Measurements from ENCODE around the gene DRC1.

Gene DRC1

DNA sequence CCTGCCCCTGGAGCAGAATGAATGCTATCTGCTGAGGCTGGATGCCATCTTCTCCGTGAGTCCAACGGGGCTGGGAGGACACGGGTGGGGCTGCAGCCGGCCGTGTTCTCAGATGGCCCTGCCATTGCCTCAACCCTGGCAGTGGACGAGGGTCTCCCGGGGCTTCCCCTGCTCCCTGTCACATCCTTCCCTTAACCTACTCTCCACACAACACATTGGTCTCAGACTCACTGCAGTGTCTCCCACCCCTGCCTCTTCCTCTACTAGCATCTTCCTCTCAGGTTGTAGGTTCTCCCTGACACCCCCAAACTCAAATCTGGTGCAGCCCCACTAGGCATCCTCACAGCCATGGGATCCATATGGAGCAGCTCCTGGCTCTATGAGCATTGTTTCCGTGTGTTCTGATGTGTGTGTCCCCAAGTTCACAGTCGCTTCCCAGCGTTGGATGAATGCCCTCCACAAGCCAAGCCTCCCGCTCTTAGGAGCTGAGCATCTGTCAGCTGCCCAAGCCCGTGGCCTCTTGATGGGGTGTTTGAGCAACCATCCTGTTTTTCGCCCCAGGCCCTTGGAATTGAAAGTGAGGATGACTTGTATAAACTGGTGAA lies 48.4 kb downstream of the DRC1 start:
- no peak for DNase-seq

DNA sequence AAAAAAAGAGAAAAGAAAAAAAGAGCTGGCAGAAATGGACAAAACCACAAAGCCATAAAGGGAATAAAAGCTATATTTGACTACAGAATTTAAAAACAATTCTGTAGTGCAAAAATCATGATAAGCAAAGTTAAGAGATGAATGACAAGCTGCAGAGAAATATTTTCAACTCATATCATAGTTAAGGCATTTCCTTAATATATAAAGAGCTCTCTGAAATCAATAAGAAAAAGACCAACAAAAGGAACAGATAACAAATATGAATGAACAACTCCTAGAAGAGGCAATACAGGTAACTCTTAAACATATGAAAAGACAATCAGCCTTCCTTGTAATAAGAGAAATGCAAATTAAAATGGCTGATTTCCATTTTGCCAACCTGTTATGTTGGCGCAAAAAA lies 50.0 kb downstream of the DRC1 start:
- DNase-seq: no peak

DNA sequence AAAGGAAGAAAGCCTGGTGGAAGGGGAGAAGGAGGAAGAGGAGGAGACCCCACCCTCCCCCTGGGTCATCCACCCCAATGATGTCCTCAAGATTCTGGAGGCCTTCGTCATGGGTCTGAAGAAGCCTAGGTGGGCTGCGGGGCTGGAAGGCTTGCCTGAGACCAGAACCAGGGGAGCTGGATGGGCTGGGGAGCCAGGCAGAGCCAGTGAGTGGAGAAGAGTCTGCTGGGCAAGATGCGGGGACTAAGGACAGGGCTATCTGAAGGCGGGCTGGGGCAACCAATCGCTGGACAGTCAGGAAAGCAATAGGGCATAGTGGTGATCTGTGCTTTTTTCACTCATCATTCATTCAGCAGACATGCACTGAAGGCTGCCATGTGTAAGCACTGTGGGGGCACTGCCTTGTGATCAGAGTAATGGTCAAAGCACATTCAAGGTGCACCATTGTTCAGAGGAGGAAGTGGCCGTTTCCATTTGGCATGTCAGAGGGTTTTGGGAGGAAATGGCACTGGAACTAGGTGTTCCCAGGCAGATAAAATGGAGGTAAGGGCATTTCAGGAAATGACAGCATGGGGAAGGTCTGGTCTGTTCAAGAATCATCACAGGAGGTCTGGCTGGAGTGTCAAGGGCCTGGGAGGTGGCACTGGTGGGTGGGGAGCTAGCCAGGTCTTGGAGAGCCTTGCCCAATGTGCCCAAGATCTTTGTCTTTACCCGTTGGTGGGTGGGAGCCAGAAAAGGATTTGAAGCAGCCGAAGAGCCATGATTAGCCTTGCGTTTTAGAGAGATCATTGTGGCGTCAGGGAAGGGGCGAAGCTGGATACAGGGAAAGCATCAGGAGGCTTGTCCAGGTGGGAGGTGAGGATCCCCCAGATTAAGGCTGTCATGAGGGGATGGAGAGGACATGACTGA lies 52.0 kb downstream of the DRC1 start:
- no peak for DNase-seq

DNA sequence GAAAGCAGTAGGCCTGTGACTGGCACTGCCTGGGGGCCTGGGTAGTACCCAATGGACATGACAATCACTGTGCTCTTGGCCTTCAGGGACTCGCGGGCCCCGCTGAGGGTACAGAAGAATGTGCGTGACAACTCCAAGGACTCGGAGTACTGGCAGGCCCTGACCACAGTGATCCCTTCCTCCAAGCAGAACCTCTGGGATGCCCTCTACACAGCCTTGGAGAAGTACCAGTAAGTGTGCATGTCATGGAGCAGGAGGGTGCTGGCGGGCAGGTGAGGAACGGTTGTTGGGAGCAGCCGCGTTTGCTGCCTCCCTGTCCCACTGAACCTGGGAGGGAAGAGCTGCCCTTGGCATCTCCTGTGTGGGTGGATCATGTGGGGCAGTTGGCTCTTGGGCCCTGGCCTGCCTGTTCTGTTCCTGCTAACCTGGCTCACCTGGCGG lies 52.9 kb downstream of the DRC1 start:
- no peak for DNase-seq

GRCh38 chr2:26455037-26455669 lies 53.4 kb downstream of the DRC1 start:
- no peak for DNase-seq

DNA sequence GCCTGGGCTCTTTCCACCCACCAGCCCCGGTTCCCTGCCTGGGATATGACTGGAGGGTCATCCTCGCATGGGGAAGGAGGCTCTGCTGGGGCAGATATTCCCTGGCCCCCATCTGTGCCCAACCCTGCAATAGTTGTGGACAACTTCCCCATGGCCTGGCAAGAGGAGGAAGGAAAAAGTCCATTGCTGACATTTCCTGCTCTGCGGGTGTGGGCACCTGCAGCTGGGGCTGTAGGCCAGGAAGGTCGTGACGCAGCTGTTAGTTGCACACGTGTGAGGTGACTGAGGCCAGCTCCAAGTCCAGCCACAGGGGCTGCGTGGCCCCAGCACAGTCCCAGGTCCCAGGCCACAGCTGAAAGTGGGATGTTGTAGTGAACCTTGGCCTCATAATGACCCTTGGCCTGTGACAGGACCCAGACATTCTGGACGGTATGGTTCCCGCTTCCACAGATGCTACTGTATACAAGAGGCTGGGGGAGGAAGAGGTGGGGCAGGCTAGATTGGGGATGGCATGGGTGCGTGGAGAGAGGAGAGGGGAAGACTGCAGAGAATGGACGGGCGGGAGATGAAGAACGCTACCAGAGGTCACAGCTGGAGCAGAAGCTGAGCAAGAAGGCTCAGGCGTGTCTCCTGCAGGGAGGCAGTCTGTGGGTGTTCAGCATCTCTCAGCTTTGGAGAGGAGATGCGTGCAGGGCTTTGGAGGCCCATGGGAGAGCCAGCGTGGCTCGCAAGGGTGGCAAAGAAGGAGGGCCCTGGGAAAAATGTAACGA lies 54.1 kb downstream of the DRC1 start:
- no peak for DNase-seq

- DNase-seq: no peak
These were observed 54.9 kb downstream of the DRC1 start for GRCh38 chr2:26456440-26457250.

GRCh38 chr2:26457251-26457666 lies 55.5 kb downstream of the DRC1 start:
- no peak for DNase-seq

DNA sequence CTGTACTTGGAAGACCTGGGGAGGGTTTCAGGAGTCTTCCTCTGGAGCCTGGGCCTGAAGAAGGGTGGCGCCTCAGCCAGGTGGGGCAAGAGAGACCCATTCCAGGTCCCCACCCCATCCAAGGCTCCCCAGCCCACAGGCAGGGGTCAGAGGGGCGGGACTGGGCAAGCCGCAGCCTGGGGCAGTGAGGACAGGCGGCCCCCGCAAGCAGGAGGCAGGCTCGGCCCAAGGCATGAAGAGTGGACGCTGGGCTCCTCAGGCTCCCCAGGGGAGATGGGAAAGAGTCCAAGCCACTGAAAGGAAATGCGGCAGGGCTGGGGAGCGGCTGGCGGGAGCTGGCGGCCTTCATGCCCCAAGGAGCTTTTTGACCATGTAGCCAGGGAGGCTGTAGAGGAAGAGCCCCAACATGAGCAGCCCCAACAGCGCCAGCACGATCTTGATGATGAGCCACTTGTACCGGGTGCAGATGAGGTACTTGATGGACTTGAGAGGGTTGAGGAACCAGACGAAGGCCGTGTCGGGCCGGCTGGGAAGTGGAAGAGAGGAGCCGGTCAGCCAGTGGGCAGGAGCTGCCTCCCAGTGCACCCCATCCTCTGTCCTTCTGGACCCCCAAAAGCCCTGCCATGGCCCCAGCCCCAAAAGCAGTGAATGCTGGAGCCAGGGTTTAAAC lies 56.1 kb downstream of the DRC1 start:
- no peak for DNase-seq

DNA sequence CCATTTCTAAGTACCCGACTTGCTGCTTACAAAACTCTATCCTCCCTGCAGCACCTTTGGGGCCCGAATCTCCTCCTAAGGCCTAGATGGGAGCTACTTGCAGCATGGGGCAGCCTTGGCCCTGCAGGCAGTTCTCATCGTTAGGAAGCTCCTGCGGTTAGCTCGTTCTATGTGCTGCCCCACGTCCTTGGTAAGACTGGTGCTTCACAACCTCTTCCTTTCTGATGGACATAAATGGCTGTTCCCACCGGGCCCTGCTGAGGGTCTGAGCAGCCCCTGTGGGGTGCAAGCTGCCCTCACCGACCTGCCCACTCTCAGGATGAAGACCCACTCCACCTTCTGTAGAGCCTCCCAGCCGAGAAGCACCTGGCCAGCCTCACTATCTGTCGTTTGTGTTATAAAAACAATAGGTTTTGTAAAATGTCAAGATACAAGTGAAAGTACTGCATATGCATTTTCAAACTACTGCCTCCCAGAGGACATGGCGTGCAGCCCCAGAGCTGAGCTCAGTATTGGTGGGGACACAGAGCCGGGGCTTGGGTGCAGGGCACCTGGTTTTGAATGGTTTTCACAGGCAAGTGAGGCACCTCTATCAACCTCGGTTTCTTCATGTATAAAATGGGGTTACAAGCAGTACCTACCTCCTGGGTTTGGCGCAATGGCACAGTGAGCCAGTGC lies 56.8 kb downstream of the DRC1 start:
- DNase-seq: no peak

GRCh38 chr2:26459991-26460612 lies 58.4 kb downstream of the DRC1 start:
- no peak for DNase-seq

DNA sequence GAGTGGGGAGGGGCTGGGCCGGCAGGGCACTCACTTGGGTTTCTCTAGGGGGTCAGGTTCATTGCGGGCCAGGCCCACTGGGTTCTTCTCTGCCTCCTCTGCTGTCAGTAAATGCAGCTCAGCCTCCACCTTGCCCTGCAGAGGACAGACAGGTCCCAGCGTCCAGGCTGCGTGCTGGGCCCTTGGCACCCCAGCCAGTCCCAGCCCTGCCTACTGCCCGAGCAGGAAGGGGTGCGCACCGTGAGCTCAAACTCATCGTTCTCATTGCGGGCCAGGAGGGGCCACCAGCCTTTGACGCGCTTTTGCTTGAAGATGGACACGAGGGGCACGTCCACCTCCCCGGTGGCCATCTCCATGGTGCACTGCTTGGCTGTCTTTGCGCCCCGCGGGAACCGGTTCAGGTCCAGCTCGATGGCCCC lies 58.9 kb downstream of the DRC1 start:
- no peak for DNase-seq

DNA sequence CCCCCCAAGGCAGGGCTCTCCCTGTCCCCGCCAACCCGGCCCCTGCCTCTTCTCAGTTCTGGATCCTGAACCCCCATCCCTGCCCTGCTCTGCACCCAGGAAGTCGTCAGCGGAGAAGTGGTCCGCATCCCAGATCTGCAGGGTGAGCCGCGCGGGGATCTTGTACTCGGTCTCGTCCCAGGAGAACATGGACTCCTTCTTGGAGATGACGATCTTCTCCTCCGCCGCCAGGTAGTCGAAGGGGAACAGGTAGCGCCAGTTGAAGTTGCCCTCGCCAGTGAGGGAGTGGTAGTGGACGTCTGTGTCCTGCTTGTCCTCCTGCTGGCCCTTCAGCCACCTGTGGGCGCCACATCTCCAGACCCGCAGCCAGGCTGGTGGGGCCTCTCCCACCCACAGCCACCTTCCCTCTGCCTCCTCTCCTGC lies 59.9 kb downstream of the DRC1 start:
- no peak for DNase-seq

- DNase-seq: no peak
These were observed 60.4 kb downstream of the DRC1 start for GRCh38 chr2:26462100-26462499.

- no peak for DNase-seq
These were observed 61.0 kb downstream of the DRC1 start for GRCh38 chr2:26462511-26463243.

GRCh38 chr2:26463244-26464192 lies 61.8 kb downstream of the DRC1 start:
- DNase-seq: no peak

GRCh38 chr2:26464390-26465265 lies 62.9 kb downstream of the DRC1 start:
- no peak for DNase-seq

Data from CD4-positive, alpha-beta T cell treated with Interleukin-4 for 4 hours (primary cell).